Activated T-cell treated with anti-CD3 and anti-CD28 coated beads for 24 hours (primary cell): Measurements from ENCODE around the gene CAMTA1.
"Not testable (repeated sequence)": the region's sequence is repeated elsewhere in the genome, so short reads cannot be mapped to it uniquely, and the experiment has no call there.

Experiments
- DNase-seq: peaks from one replicate; pipeline ENCODE4 v3.0.0-alpha.2; 2020; ENCODE audit warnings: low read depth

CAMTA1 gene

GRCh38 chr1:6785318-6785727 is at the start of gene CAMTA1:
Gene CAMTA1, plus strand, starts transcription at chr1:6785454. Its CDS starts 77 bp downstream, at chr1:6785531.
- DNase-seq, result no peak

- no peak for DNase-seq
Observed at GRCh38 chr1:6738987-6739676, 46.1 kb upstream of the CAMTA1 start.

GRCh38 chr1:6742676-6743188 is 42.5 kb upstream of the CAMTA1 start:
- DNase-seq, result not testable (repeated sequence)

- DNase-seq, result no peak
Observed at GRCh38 chr1:6743189-6744101, 41.8 kb upstream of the CAMTA1 start.

GRCh38 chr1:6745073-6745472 is 40.2 kb upstream of the CAMTA1 start:
- DNase-seq, result no peak

- DNase-seq, result no peak
Observed at GRCh38 chr1:6747674-6748073, 37.6 kb upstream of the CAMTA1 start.

GRCh38 chr1:6750490-6750889 is 34.8 kb upstream of the CAMTA1 start:
- DNase-seq, result no peak

- no peak for DNase-seq
Observed at GRCh38 chr1:6753320-6754140, 31.7 kb upstream of the CAMTA1 start.

- DNase-seq, result no peak
Observed at GRCh38 chr1:6756457-6756856, 28.8 kb upstream of the CAMTA1 start.

GRCh38 chr1:6757719-6758435 is 27.4 kb upstream of the CAMTA1 start:
- no peak for DNase-seq

GRCh38 chr1:6761196-6761737 is 24.0 kb upstream of the CAMTA1 start:
- no peak for DNase-seq

- no peak for DNase-seq
Observed at GRCh38 chr1:6762060-6762459, 23.2 kb upstream of the CAMTA1 start.

- no peak for DNase-seq
Observed at GRCh38 chr1:6770751-6771440, 14.4 kb upstream of the CAMTA1 start.

- DNase-seq, result no peak
Observed at GRCh38 chr1:6771441-6771769, 13.8 kb upstream of the CAMTA1 start.

- no peak for DNase-seq
Observed at GRCh38 chr1:6774381-6774780, 10.9 kb upstream of the CAMTA1 start.

- DNase-seq, result no peak
Observed at GRCh38 chr1:6775261-6776043, 9.8 kb upstream of the CAMTA1 start.

- no peak for DNase-seq
Observed at GRCh38 chr1:6776389-6776788, 8.9 kb upstream of the CAMTA1 start.

- DNase-seq, result no peak
Observed at GRCh38 chr1:6776895-6777294, 8.4 kb upstream of the CAMTA1 start.

GRCh38 chr1:6777813-6778212 is 7.4 kb upstream of the CAMTA1 start:
- no peak for DNase-seq
